ENCODE data around the gene KDM2A.

The KDM2A gene

GRCh38 chr11:67174311-67174710 is 55.2 kb downstream of the KDM2A start:
- DNase-seq (ENCODE audit: low read depth): no peak
- no peak overlapping the region for H3K4me3 ChIP-seq (ENCODE audit: low read depth, low read length)
- TF ChIP-seq MAX (IDR thresholded peaks at IDR 0.05; ENCODE audit: low read depth, low read length): no peak
- no peak for TF ChIP-seq POLR2A (IDR thresholded peaks at IDR 0.05; ENCODE audit: extremely low read depth, insufficient read length)
- no peak for TF ChIP-seq CTCF (IDR thresholded peaks at IDR 0.05; ENCODE audit: low read depth, low read length)
- TF ChIP-seq MYC (IDR thresholded peaks at IDR 0.05; ENCODE audit: low read depth, low read length): no peak

GRCh38 chr11:67177399-67178281 is 58.6 kb downstream of the KDM2A start:
- H3K4me3 ChIP-seq (ENCODE audit: low read depth, low read length): no peak overlapping the region
- TF ChIP-seq POLR2A (IDR thresholded peaks at IDR 0.05; ENCODE audit: extremely low read depth, insufficient read length): no peak
- TF ChIP-seq MAX (IDR thresholded peaks at IDR 0.05; ENCODE audit: low read depth, low read length): no peak
- no peak for TF ChIP-seq MYC (IDR thresholded peaks at IDR 0.05; ENCODE audit: low read depth, low read length)
- TF ChIP-seq CTCF (IDR thresholded peaks at IDR 0.05; ENCODE audit: low read depth, low read length): no peak
- no peak for DNase-seq (ENCODE audit: low read depth)

- TF ChIP-seq POLR2A (IDR thresholded peaks at IDR 0.05; ENCODE audit: extremely low read depth, insufficient read length) (no peak), MAX (IDR thresholded peaks at IDR 0.05; ENCODE audit: low read depth, low read length) (no peak), MYC (IDR thresholded peaks at IDR 0.05; ENCODE audit: low read depth, low read length) (no peak), CTCF (IDR thresholded peaks at IDR 0.05; ENCODE audit: low read depth, low read length) (no peak)
- no peak overlapping the region for H3K4me3 ChIP-seq (ENCODE audit: low read depth, low read length)
- DNase-seq (ENCODE audit: low read depth): no peak
These were observed 59.4 kb downstream of the KDM2A start for GRCh38 chr11:67178421-67178820.

GRCh38 chr11:67178878-67179277 is 59.8 kb downstream of the KDM2A start:
- H3K4me3 ChIP-seq (ENCODE audit: low read depth, low read length): no peak overlapping the region
- no peak for TF ChIP-seq MAX (IDR thresholded peaks at IDR 0.05; ENCODE audit: low read depth, low read length)
- TF ChIP-seq CTCF (IDR thresholded peaks at IDR 0.05; ENCODE audit: low read depth, low read length): no peak
- TF ChIP-seq MYC (IDR thresholded peaks at IDR 0.05; ENCODE audit: low read depth, low read length): no peak
- DNase-seq (ENCODE audit: low read depth): no peak

DNA sequence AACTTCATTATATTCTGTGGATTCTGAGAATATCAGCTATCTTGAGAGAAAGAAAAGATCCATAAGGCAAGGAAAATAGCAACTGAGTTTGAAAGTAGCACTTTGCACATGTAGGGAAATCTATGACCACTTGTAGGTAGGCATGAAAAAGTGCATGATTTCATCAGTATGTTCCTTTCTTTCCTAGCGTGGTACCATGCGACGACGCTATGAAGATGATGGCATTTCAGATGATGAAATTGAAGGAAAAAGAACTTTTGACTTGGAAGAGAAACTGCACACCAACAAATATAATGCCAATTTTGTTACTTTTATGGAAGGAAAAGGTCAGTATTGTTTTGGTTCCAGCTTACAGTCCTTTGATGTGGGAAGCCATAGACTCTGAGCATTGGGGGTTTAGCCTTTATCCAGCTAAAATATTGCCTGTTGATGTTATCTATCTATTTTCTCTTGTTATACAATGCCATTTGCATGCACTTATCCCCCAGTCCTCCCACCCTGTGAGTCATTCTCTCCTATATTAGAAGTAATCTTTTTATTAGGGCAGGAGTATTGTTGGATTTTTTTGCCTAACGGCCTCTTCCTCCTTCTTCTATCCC is 60.9 kb downstream of the KDM2A start:
- H3K4me3 ChIP-seq (ENCODE audit: low read depth, low read length): no peak overlapping the region
- no peak for DNase-seq (ENCODE audit: low read depth)
- no peak for TF ChIP-seq CTCF (IDR thresholded peaks at IDR 0.05; ENCODE audit: low read depth, low read length)
- no peak for TF ChIP-seq MYC (IDR thresholded peaks at IDR 0.05; ENCODE audit: low read depth, low read length)
- TF ChIP-seq POLR2A (IDR thresholded peaks at IDR 0.05; ENCODE audit: extremely low read depth, insufficient read length): no peak
- no peak for TF ChIP-seq MAX (IDR thresholded peaks at IDR 0.05; ENCODE audit: low read depth, low read length)

All from NB4 (cell line).